PFSK-1 (cell line): ENCODE data around the gene AANAT.

Source experiments
- FOXP2 ChIP-seq: optimal IDR thresholded peaks from 2 replicates; pipeline ENCODE3; 2011; ENCODE audit warnings: borderline replicate concordance, control low read depth, inconsistent platforms; ENCODE audit not compliant: insufficient read depth; ENCODE audit errors: extremely low read length, extremely low read depth
- POLR2AphosphoS5 ChIP-seq: IDR thresholded peaks from 2 replicates; pipeline ENCODE4 v1.6.1; 2012; ENCODE audit warnings: low read depth, mild to moderate bottlenecking, control low read depth, low read length, moderate library complexity
- REST ChIP-seq, 2 experiments: IDR thresholded peaks; 2 replicates each; pipeline versions ENCODE4 v1.6.1 to v1.8.0; 2011 to 2012; ENCODE audit warnings: low read depth in 2 of 2, low read length in 2 of 2, control low read depth in 1 of 2, inconsistent platforms in 1 of 2, mild to moderate bottlenecking in 1 of 2, moderate library complexity in 1 of 2; ENCODE audit not compliant: insufficient read depth in 1 of 2
- SIN3A ChIP-seq: IDR thresholded peaks from 2 replicates; pipeline ENCODE4 v1.6.1; 2012; ENCODE audit warnings: mild to moderate bottlenecking, low read length, moderate library complexity, borderline replicate concordance; ENCODE audit not compliant: insufficient read depth
- TAF1 ChIP-seq: IDR thresholded peaks from 2 replicates; pipeline ENCODE4 v1.6.1; 2012; ENCODE audit warnings: low read length, control low read depth, borderline replicate concordance; ENCODE audit not compliant: insufficient read depth

- no peak for TF ChIP-seq POLR2AphosphoS5
- no peak for TF ChIP-seq SIN3A
- no peak for TF ChIP-seq TAF1
- no peak for TF ChIP-seq REST (IDR thresholded peaks at IDR 0.05; ENCODE audit: insufficient read depth in 1 of 2, low read depth in 2 of 2, low read length in 2 of 2)
- no peak for TF ChIP-seq FOXP2
Observed at GRCh38 chr17:76474238-76474637, 6.8 kb downstream of the AANAT start.
